Measurements from ENCODE around the gene SIX3.

GRCh38 chr2:44939106-44940048 is 2.1 kb upstream of the SIX3 start:
- no peak for TF ChIP-seq CTCF (IDR thresholded peaks at IDR 0.05)
- no peak for TF ChIP-seq POLR2A (IDR thresholded peaks at IDR 0.05)
- no peak for TF ChIP-seq EP300 (IDR thresholded peaks at IDR 0.05)
